AML-193 (cell line): Measurements from ENCODE around the gene OVCH2.

Experiments used
- DNase-seq, 2 experiments: peaks; one replicate each; lab custom pipeline; 2025; lab: John Stamatoyannopoulos, UW

OVCH2 gene

GRCh38 chr11:7639643-7640025, 66.6 kb downstream of the OVCH2 start:
- no peak for DNase-seq
